HCT116 (cell line): ENCODE data around the gene TUBA3E.
"Not testable (repeated sequence)": the region's sequence is repeated elsewhere in the genome, so short reads cannot be mapped to it uniquely, and the experiment has no call there.

Experiments
- SP1 ChIP-seq: IDR thresholded peaks from 2 replicates; pipeline ENCODE4 v1.6.1; 2012; ENCODE audit warnings: low read depth
- TCF7L2 ChIP-seq: IDR thresholded peaks from 2 replicates; pipeline ENCODE4 v1.7.0; 2011; ENCODE audit warnings: borderline replicate concordance, inconsistent platforms; ENCODE audit not compliant: insufficient read depth, insufficient read length; ENCODE audit errors: extremely low read depth

- not testable (repeated sequence) for TF ChIP-seq SP1, TCF7L2
Measured at GRCh38 chr2:130152136-130152815, 46.0 kb downstream of the TUBA3E start.
